Measurements from ENCODE around the gene ZRSR2.

- no peak for TF ChIP-seq SP1 (IDR thresholded peaks at IDR 0.05)
- TF ChIP-seq NFRKB (IDR thresholded peaks at IDR 0.05), result no peak
- no peak for TF ChIP-seq FOXA1 (IDR thresholded peaks at IDR 0.05)
- TF ChIP-seq FOXM1 (IDR thresholded peaks at IDR 0.05; ENCODE audit: borderline replicate concordance), result no peak
- no peak for TF ChIP-seq HDGF (IDR thresholded peaks at IDR 0.05; ENCODE audit: borderline replicate concordance)
- TF ChIP-seq BHLHE40 (IDR thresholded peaks at IDR 0.05; ENCODE audit: borderline replicate concordance), result no peak
- no peak for TF ChIP-seq TARDBP (IDR thresholded peaks at IDR 0.05)
- no peak for TF ChIP-seq PKNOX1 (IDR thresholded peaks at IDR 0.05)
- TF ChIP-seq ZNF384 (IDR thresholded peaks at IDR 0.05), result no peak
Observed at GRCh38 chrX:15829217-15829616, 38.9 kb downstream of the ZRSR2 start.
